GM15510 (cell line): ENCODE results near the gene VPS50.

Experiments used
- POLR2A ChIP-seq: IDR thresholded peaks from 3 replicates; pipeline ENCODE4 v1.6.1; 2011; ENCODE audit warnings: borderline replicate concordance; ENCODE audit not compliant: insufficient read length; ENCODE audit errors: extremely low read depth

The VPS50 gene

GRCh38 chr7:93354815-93355214 is 122.6 kb downstream of the VPS50 start:
- TF ChIP-seq POLR2A: no peak

GRCh38 chr7:93359520-93360198 is 127.5 kb downstream of the VPS50 start:
- TF ChIP-seq POLR2A: no peak

GRCh38 chr7:93361853-93362252 is 129.7 kb downstream of the VPS50 start:
- no peak for TF ChIP-seq POLR2A

- TF ChIP-seq POLR2A: no peak
These were observed 132.6 kb downstream of the VPS50 start for GRCh38 chr7:93364806-93365205.

GRCh38 chr7:93365341-93365740 is 133.2 kb downstream of the VPS50 start:
- no peak for TF ChIP-seq POLR2A

GRCh38 chr7:93366816-93367215 is 134.7 kb downstream of the VPS50 start:
- no peak for TF ChIP-seq POLR2A

- TF ChIP-seq POLR2A: no peak
These were observed 135.1 kb downstream of the VPS50 start for GRCh38 chr7:93367254-93367653.

GRCh38 chr7:93373537-93373936 is 141.4 kb downstream of the VPS50 start:
- TF ChIP-seq POLR2A: no peak

- no peak for TF ChIP-seq POLR2A
These were observed 142.3 kb downstream of the VPS50 start for GRCh38 chr7:93374345-93374940.

- TF ChIP-seq POLR2A: no peak
These were observed 143.4 kb downstream of the VPS50 start for GRCh38 chr7:93375603-93376002.

- TF ChIP-seq POLR2A: no peak
These were observed 146.1 kb downstream of the VPS50 start for GRCh38 chr7:93378131-93378760.

- TF ChIP-seq POLR2A: no peak
These were observed 150.2 kb downstream of the VPS50 start for GRCh38 chr7:93382362-93382761.

- no peak for TF ChIP-seq POLR2A
These were observed 158.5 kb downstream of the VPS50 start for GRCh38 chr7:93390660-93391059.

GRCh38 chr7:93392984-93393383 is 160.8 kb downstream of the VPS50 start:
- TF ChIP-seq POLR2A: no peak

GRCh38 chr7:93399642-93400041 is 167.5 kb downstream of the VPS50 start:
- TF ChIP-seq POLR2A: no peak

- TF ChIP-seq POLR2A: no peak
These were observed 170.8 kb downstream of the VPS50 start for GRCh38 chr7:93402944-93403343.

- no peak for TF ChIP-seq POLR2A
These were observed 175.1 kb downstream of the VPS50 start for GRCh38 chr7:93407239-93407638.

GRCh38 chr7:93409324-93409723 is 177.2 kb downstream of the VPS50 start:
- no peak for TF ChIP-seq POLR2A
